H1 (cell line): ENCODE data around the gene FANCI. TPM values are rescaled to one million over a fixed set of nuclear protein-coding genes. Genes with fewer than 3 reads are reported as not detected.
A peak's percentile ranks its signal among the peaks of the same experiment; 100 is the strongest.

ENCODE experiments used
- CTCF ChIA-PET: fragments of 300-600 bp; sonication (Branson Sonifier 250); formaldehyde crosslinking; loops from one replicate; lab custom pipeline; 2021; ENCODE audit not compliant: partially characterized antibody; lab: Charles Lee
- POLR2A ChIA-PET: fragments of 300-600 bp; sonication (Branson Sonifier 250); formaldehyde crosslinking; loops from one replicate; lab custom pipeline; 2021; ENCODE audit warnings: inconsistent platforms; ENCODE audit not compliant: partially characterized antibody; lab: Charles Lee
- DNase-seq, 2 experiments: peaks; one replicate each; pipeline versions ENCODE4 v3.0.0 to v3.0.0-alpha.2; 2010 to 2022; ENCODE audit warnings: low spot score in 2 of 2, low read depth in 1 of 2, mixed read lengths in 1 of 2
- FAIRE-seq: peaks from 2 replicates; lab custom pipeline; 2011; peaks lifted over from hg19 to GRCh38; lab: Jason Lieb, UNC
- H2AFZ ChIP-seq: 2 replicates; pipeline ENCODE4 v1.8.1; 2012; ENCODE audit warnings: low read length, inconsistent platforms
- H2AK5ac ChIP-seq: 2 replicates; pipeline ENCODE4 v1.6.1; 2013; ENCODE audit warnings: low read depth, low read length
- H2BK120ac ChIP-seq: replicated peaks from 2 replicates; pipeline ENCODE3; 2013; ENCODE audit warnings: low read depth, low read length, inconsistent platforms
- H2BK12ac ChIP-seq: 2 replicates; pipeline ENCODE4 v1.6.1; 2013; ENCODE audit warnings: low read depth, low read length
- H2BK15ac ChIP-seq: 2 replicates; pipeline ENCODE4 v1.6.1; 2013; ENCODE audit warnings: low read length
- H2BK20ac ChIP-seq: 2 replicates; pipeline ENCODE4 v1.6.1; 2013; ENCODE audit warnings: low read length
- H2BK5ac ChIP-seq: 2 replicates; pipeline ENCODE4 v1.6.1; 2013; ENCODE audit warnings: low read depth, low read length
- H3K14ac ChIP-seq: 2 replicates; pipeline ENCODE4 v1.6.1; 2013; ENCODE audit warnings: inconsistent platforms; ENCODE audit not compliant: insufficient read length
- H3K18ac ChIP-seq: 2 replicates; pipeline ENCODE4 v1.6.1; 2013; ENCODE audit warnings: low read length; ENCODE audit errors: extremely low read depth
- H3K23ac ChIP-seq: 2 replicates; pipeline ENCODE4 v1.6.1; 2013; ENCODE audit warnings: inconsistent platforms; ENCODE audit not compliant: insufficient read length
- H3K23me2 ChIP-seq: 2 replicates; pipeline ENCODE4 v1.6.1; 2013; ENCODE audit warnings: low read depth, low read length
- H3K27ac ChIP-seq: 2 replicates; pipeline ENCODE4 v1.6.1; 2011; ENCODE audit warnings: low read depth, low read length, inconsistent platforms
- H3K27me3 ChIP-seq, 4 experiments: replicated peaks in 1 of 4; 1 replicate in 1 of 4; 2 replicates in 3 of 4; pipeline versions ENCODE4 v1.6.1 to v1.8.1; 2011 to 2013; ENCODE audit warnings: low read length in 3 of 4, mild to moderate bottlenecking in 3 of 4, inconsistent platforms in 2 of 4, mixed read lengths in 2 of 4, moderate library complexity in 1 of 4; ENCODE audit not compliant: control insufficient read depth in 3 of 4, insufficient read depth in 3 of 4; ENCODE audit errors: extremely low read depth in 1 of 4
- H3K36me3 ChIP-seq, 4 experiments: 2 replicates each; pipeline versions ENCODE4 v1.6.1 to v1.8.1; 2011 to 2013; ENCODE audit warnings: mild to moderate bottlenecking in 4 of 4, low read length in 3 of 4, moderate library complexity in 2 of 4, control low read depth in 1 of 4, inconsistent platforms in 1 of 4; ENCODE audit not compliant: insufficient read depth in 4 of 4, control insufficient read depth in 2 of 4
- H3K4ac ChIP-seq: replicated peaks from 2 replicates; pipeline ENCODE3; 2013; ENCODE audit warnings: low read length, low read depth, mixed read lengths, inconsistent platforms; ENCODE audit not compliant: insufficient read length
- H3K4me1 ChIP-seq, 4 experiments: replicated peaks in 1 of 4; 1 replicate in 1 of 4; 2 replicates in 3 of 4; pipeline versions ENCODE4 v1.6.1 to v1.8.1; 2011 to 2013; ENCODE audit warnings: low read length in 3 of 4, inconsistent platforms in 2 of 4, mixed read lengths in 1 of 4; ENCODE audit not compliant: insufficient read depth in 4 of 4, control insufficient read depth in 3 of 4
- H3K4me2 ChIP-seq, 2 experiments: 2 replicates each; pipeline versions ENCODE4 v1.6.1 to v1.8.1; 2011 to 2013; ENCODE audit warnings: low read depth in 2 of 2, low read length in 2 of 2, control low read depth in 1 of 2, inconsistent platforms in 1 of 2, mild to moderate bottlenecking in 1 of 2; ENCODE audit not compliant: insufficient read depth in 1 of 2
- H3K4me3 ChIP-seq, 4 experiments: fragments of 200-600, 300-600 bp in 1 of 4; sonication (generic), shearing (Covaris generic), sonication (Bioruptor Twin) in 1 of 4; 2 replicates each; pipeline versions ENCODE4 v1.5.1 to v1.8.1; 2011 to 2016; ENCODE audit warnings: low read length in 4 of 4, low read depth in 3 of 4, control low read depth in 2 of 4, inconsistent platforms in 2 of 4, mild to moderate bottlenecking in 2 of 4, mixed read lengths in 1 of 4, moderate library complexity in 1 of 4; ENCODE audit not compliant: insufficient read depth in 2 of 4; ENCODE audit errors: extremely low read depth in 1 of 4
- H3K56ac ChIP-seq: replicated peaks from 2 replicates; pipeline ENCODE3; 2013; ENCODE audit warnings: low read depth, mild to moderate bottlenecking, mixed read lengths, low read length, inconsistent platforms; ENCODE audit not compliant: insufficient read length
- H3K79me1 ChIP-seq: 2 replicates; pipeline ENCODE4 v1.6.1; 2013; ENCODE audit warnings: low read depth, low read length, control low read depth
- H3K79me2 ChIP-seq, 2 experiments: 2 replicates each; pipeline versions ENCODE4 v1.6.1 to v1.8.1; 2012 to 2013; ENCODE audit warnings: low read length in 2 of 2, mild to moderate bottlenecking in 2 of 2, inconsistent platforms in 1 of 2; ENCODE audit not compliant: insufficient read depth in 2 of 2, control insufficient read depth in 1 of 2
- H3K9ac ChIP-seq, 4 experiments: replicated peaks in 1 of 4; 1 replicate in 1 of 4; 2 replicates in 3 of 4; pipeline versions ENCODE4 v1.6.1 to v1.8.1; 2011 to 2013; ENCODE audit warnings: low read depth in 3 of 4, low read length in 3 of 4, control low read depth in 2 of 4, mild to moderate bottlenecking in 2 of 4, moderate library complexity in 2 of 4, inconsistent platforms in 1 of 4; ENCODE audit errors: extremely low read depth in 1 of 4
- H3K9me3 ChIP-seq, 2 experiments: 2 replicates each; pipeline versions ENCODE4 v1.6.1 to v1.8.1; 2012 to 2013; ENCODE audit warnings: mild to moderate bottlenecking in 2 of 2, moderate library complexity in 2 of 2, control low read depth in 1 of 2, inconsistent platforms in 1 of 2, low read depth in 1 of 2, low read length in 1 of 2, mixed read lengths in 1 of 2; ENCODE audit not compliant: insufficient read depth in 2 of 2
- H4K20me1 ChIP-seq, 2 experiments: replicated peaks in 1 of 2; 2 replicates each; pipeline versions ENCODE3 to v1.8.1; 2011 to 2013; ENCODE audit warnings: inconsistent platforms in 2 of 2, low read length in 2 of 2, mild to moderate bottlenecking in 1 of 2; ENCODE audit not compliant: insufficient read depth in 2 of 2, control insufficient read depth in 1 of 2
- H4K5ac ChIP-seq: 2 replicates; pipeline ENCODE4 v1.6.1; 2013; ENCODE audit warnings: low read length, low read depth, mixed read lengths, inconsistent platforms; ENCODE audit not compliant: insufficient read length
- H4K8ac ChIP-seq: 2 replicates; pipeline ENCODE4 v1.8.0; 2013; ENCODE audit warnings: mild to moderate bottlenecking, moderate library complexity, low read length, inconsistent platforms; ENCODE audit not compliant: insufficient read depth; ENCODE audit errors: extremely low read depth
- H4K91ac ChIP-seq: replicated peaks from 2 replicates; pipeline ENCODE3; 2013; ENCODE audit warnings: low read length, mixed read lengths, inconsistent platforms; ENCODE audit not compliant: insufficient read length
- CEBPB ChIP-seq: IDR thresholded peaks from 2 replicates; pipeline ENCODE4 v1.6.1; 2012; ENCODE audit warnings: low read depth, low read length
- NRF1 ChIP-seq: IDR thresholded peaks from 2 replicates; pipeline ENCODE4 v1.6.1; 2011; ENCODE audit warnings: mild to moderate bottlenecking, low read depth, low read length, improper control_type of control experiment
- RXRA ChIP-seq: IDR thresholded peaks from 2 replicates; pipeline ENCODE4 v1.6.1; 2011; ENCODE audit warnings: low read depth, mild to moderate bottlenecking, low read length, moderate library complexity; ENCODE audit not compliant: insufficient read depth
- TEAD4 ChIP-seq: IDR thresholded peaks from 2 replicates; pipeline ENCODE4 v1.6.1; 2012; ENCODE audit warnings: low read depth, low read length, inconsistent platforms, mixed read lengths
- YY1 ChIP-seq: IDR thresholded peaks from 2 replicates; pipeline ENCODE4 v1.6.1; 2011; ENCODE audit warnings: low read depth, mild to moderate bottlenecking, low read length
- WGBS, 2 experiments: shearing (Covaris generic) in 1 of 2; methylation state at CpG; one replicate each; pipeline versions ENCODE4 v1.1.6 to v1.1.7; 2013 to 2015; ENCODE audit warnings: low lambda C conversion rate in 2 of 2, mixed read lengths in 2 of 2, inconsistent platforms in 1 of 2, low coverage in 1 of 2, missing lambda C conversion rate in 1 of 2; ENCODE audit not compliant: insufficient replicate concordance in 2 of 2, insufficient coverage in 1 of 2, insufficient read length in 1 of 2; ENCODE audit errors: extremely low coverage in 1 of 2, missing lambda C conversion rate in 1 of 2; 5-methylcytosine and 5-hydroxymethylcytosine counted together
- polyA plus RNA-seq, 7 experiments: library from polyadenylated mRNA; depleted of rRNA in 3 of 7; stranded (reverse) in 5 of 7; unstranded in 2 of 7; fragments of >200 nt in 5 of 7; fragments of 200-250 nt in 2 of 7; gene quantifications; 1 replicate in 5 of 7; 2 replicates in 1 of 7; 4 replicates in 1 of 7; pipeline versions ENCODE4 v1.2.1 to v1.2.3, GENCODE V29; 2011 to 2013; ENCODE audit warnings: missing spikeins in 2 of 7, mixed read lengths in 2 of 7
- total RNA-seq: library from RNA; stranded (reverse); fragmentation: NEBNext Ultra II Directional; extraction: Animal tissue kit (Norgen Biotek cat#: 25700); gene quantifications from 2 replicates; pipeline ENCODE4 v1.2.1, GENCODE V29; 2021

Gene FANCI
- total and polyA plus RNA-seq, 2 of the 8 experiments (the other 6 are each of a cell fraction or from before 2014, with no cell fraction given) = 37.8 to 115 TPM

GRCh38 chr15:89243046-89243690 lies 611 bp upstream of the FANCI start:
- Histone ChIP-seq H3K14ac (no peak overlapping the region), H3K79me1 (peaks cover 3% of the 10 kb centered on the region; the same call in 1 of the 2 replicates), H3K9ac (no peak overlapping the region), H3K27me3 (peaks cover 0 to 2% (median 0%) of the 10 kb centered on the region in 4 experiments; a peak in 3 of 7 replicates), H3K9me3 (0 out of 4 replicates have a peak, but pooled peaks cover 0 to 4% of the 10 kb centered on the region in 2 experiments), H3K23me2 (no peaks in the 10 kb centered on the region; the same call in 1 of the 2 replicates), H4K8ac (0 out of 2 replicates have a peak overlapping the region, but pooled peaks have one; percentile 9), H3K56ac (no peak overlapping the region), H2BK20ac (0 out of 2 replicates have a peak overlapping the region, but pooled peaks have one; percentile 32), H3K18ac (peak overlapping the region; percentile 36; the same call in 1 of the 2 replicates), H2AK5ac (no peak overlapping the region), H4K91ac (peak overlapping the region; percentile 22), H3K23ac (no peak overlapping the region), H4K20me1 (peaks cover 0 to 3% of the 10 kb centered on the region in 2 experiments), H3K4me2 (peak overlapping the region; percentile 63 to 80), H2BK120ac (peak overlapping the region; percentile 16), H2AFZ (peak overlapping the region; percentile 86), H2BK15ac (no peak overlapping the region), H3K4me1 (peaks cover 0 to 9% (median 3%) of the 10 kb centered on the region in 4 experiments; a peak in 5 of 7 replicates), H3K36me3 (peaks cover 2 to 11% (median 8%) of the 10 kb centered on the region in 4 experiments; a peak in 5 of 8 replicates), H3K79me2 (peaks cover 4 to 34% of the 10 kb centered on the region in 2 experiments; a peak in 3 of 4 replicates), H2BK5ac (peak overlapping the region; percentile 46; the same call in 1 of the 2 replicates), H3K4me3 (peak overlapping the region; percentile 30 to 96 (median 94)), H2BK12ac (no peak overlapping the region; the same call in 1 of the 2 replicates), H3K27ac (no peak overlapping the region), H3K4ac (peak overlapping the region; percentile 13), H4K5ac (peak overlapping the region; percentile 63)
- DNase-seq (no peak), FAIRE-seq (no peak)
- WGBS, 2 experiments = 68% methylated on average over 20 of the region's 20 CpGs; no CpG with 5 or more reads in 1 of the 2 experiments
- ChIA-PET POLR2A (interaction anchor here (0.8 to 2.1 kb wide), 4 partner anchors 9 to 216 kb away, joined by 3 to 6 read pairs (median 4); no protein-coding TSS in a partner anchor), CTCF (interaction anchor here (0.6 to 4.7 kb wide), 13 partner anchors 10 to 779 kb away, joined by 3 to 36 read pairs (median 6); no protein-coding TSS in a partner anchor)
- TF ChIP-seq TEAD4 (no peak), NRF1 (no peak), YY1 (no peak), RXRA (no peak), CEBPB (peak; percentile 80)
